Stimulated activated memory B cell treated with anti-CD40 and anti-IgM and Interleukin-4, amounts not matched to agents 10 μg/mL and 1 μg/mL and 100 μg/mL, for 72 hours (primary cell): Measurements from ENCODE around the gene TOP3B.

Experiments used
- ATAC-seq: fragments of 150-1000 bp; cut with Tn5 transposase; 2 replicates; pipeline ENCODE4 v1.10.0; 2021
- H3K27ac Mint-ChIP-seq: one replicate; pipeline ENCODE4 v1.8.0; 2022; ENCODE audit warnings: mild to moderate bottlenecking, mixed read lengths
- H3K27me3 Mint-ChIP-seq: one replicate; pipeline ENCODE4 v1.8.0; 2022; ENCODE audit warnings: mixed read lengths
- H3K36me3 Mint-ChIP-seq: one replicate; pipeline ENCODE4 v1.8.0; 2022; ENCODE audit warnings: mixed read lengths
- H3K4me1 Mint-ChIP-seq: one replicate; pipeline ENCODE4 v1.8.0; 2022; ENCODE audit warnings: mixed read lengths
- H3K4me3 Mint-ChIP-seq: one replicate; pipeline ENCODE4 v1.8.0; 2022; ENCODE audit warnings: mild to moderate bottlenecking, moderate library complexity, mixed read lengths
- H3K9me3 Mint-ChIP-seq: one replicate; pipeline ENCODE4 v1.8.0; 2022; ENCODE audit warnings: mixed read lengths

Gene TOP3B

GRCh38 chr22:21938071-21938822, 44.3 kb downstream of the TOP3B start:
- Mint-ChIP-seq H3K4me3 (peak overlapping the region; percentile 90), H3K9me3 (no peaks in the 10 kb centered on the region), H3K27ac (peak overlapping the region; percentile 85), H3K4me1 (peaks cover 53% of the 10 kb centered on the region), H3K27me3 (no peaks in the 10 kb centered on the region), H3K36me3 (peaks cover 7% of the 10 kb centered on the region)
- ATAC-seq: peak; percentile 97

GRCh38 chr22:21937821-21938070, 44.8 kb downstream of the TOP3B start:
- Mint-ChIP-seq H3K27me3 (no peaks in the 10 kb centered on the region), H3K4me3 (peak overlapping the region; percentile 90), H3K9me3 (no peaks in the 10 kb centered on the region), H3K27ac (peak overlapping the region; percentile 85), H3K36me3 (peaks cover 7% of the 10 kb centered on the region), H3K4me1 (peaks cover 50% of the 10 kb centered on the region)
- ATAC-seq: no peak

- no peaks in the 10 kb centered on the region for H3K9me3 Mint-ChIP-seq
- H3K4me3 Mint-ChIP-seq: no peak overlapping the region
- peaks cover 45% of the 10 kb centered on the region for H3K4me1 Mint-ChIP-seq
- peaks cover 7% of the 10 kb centered on the region for H3K36me3 Mint-ChIP-seq
- no peak for ATAC-seq
- no peaks in the 10 kb centered on the region for H3K27me3 Mint-ChIP-seq
- peak overlapping the region; percentile 85 for H3K27ac Mint-ChIP-seq
Measured at GRCh38 chr22:21937041-21937820, 45.4 kb downstream of the TOP3B start.

- Mint-ChIP-seq H3K27me3 (no peaks in the 10 kb centered on the region), H3K4me1 (peaks cover 40% of the 10 kb centered on the region), H3K4me3 (no peak overlapping the region), H3K9me3 (no peaks in the 10 kb centered on the region), H3K27ac (peak overlapping the region; percentile 44), H3K36me3 (peaks cover 2% of the 10 kb centered on the region)
- no peak for ATAC-seq
Measured at GRCh38 chr22:21936151-21936775, 46.3 kb downstream of the TOP3B start.

GRCh38 chr22:21933910-21934309, 48.7 kb downstream of the TOP3B start:
- H3K9me3 Mint-ChIP-seq: no peaks in the 10 kb centered on the region
- ATAC-seq: no peak
- peaks cover 14% of the 10 kb centered on the region for H3K36me3 Mint-ChIP-seq
- no peak overlapping the region for H3K27ac Mint-ChIP-seq
- H3K4me1 Mint-ChIP-seq: peaks cover 28% of the 10 kb centered on the region
- H3K27me3 Mint-ChIP-seq: no peaks in the 10 kb centered on the region
- H3K4me3 Mint-ChIP-seq: no peak overlapping the region

- no peak for ATAC-seq
- Mint-ChIP-seq H3K9me3 (no peaks in the 10 kb centered on the region), H3K4me1 (peaks cover 23% of the 10 kb centered on the region), H3K4me3 (no peak overlapping the region), H3K36me3 (peaks cover 17% of the 10 kb centered on the region), H3K27me3 (no peaks in the 10 kb centered on the region), H3K27ac (no peak overlapping the region)
Measured at GRCh38 chr22:21933413-21933812, 49.2 kb downstream of the TOP3B start.

GRCh38 chr22:21932347-21932746, 50.2 kb downstream of the TOP3B start:
- no peak for ATAC-seq
- no peaks in the 10 kb centered on the region for H3K9me3 Mint-ChIP-seq
- peaks cover 22% of the 10 kb centered on the region for H3K36me3 Mint-ChIP-seq
- H3K27me3 Mint-ChIP-seq: no peaks in the 10 kb centered on the region
- H3K4me1 Mint-ChIP-seq: peaks cover 17% of the 10 kb centered on the region
- no peak overlapping the region for H3K4me3 Mint-ChIP-seq
- H3K27ac Mint-ChIP-seq: no peak overlapping the region

- no peak overlapping the region for H3K27ac Mint-ChIP-seq
- no peak overlapping the region for H3K4me3 Mint-ChIP-seq
- H3K36me3 Mint-ChIP-seq: peaks cover 31% of the 10 kb centered on the region
- no peak for ATAC-seq
- no peaks in the 10 kb centered on the region for H3K9me3 Mint-ChIP-seq
- peaks cover 11% of the 10 kb centered on the region for H3K4me1 Mint-ChIP-seq
- no peaks in the 10 kb centered on the region for H3K27me3 Mint-ChIP-seq
Measured at GRCh38 chr22:21931056-21931455, 51.5 kb downstream of the TOP3B start.

GRCh38 chr22:21929253-21929652, 53.3 kb downstream of the TOP3B start:
- Mint-ChIP-seq H3K4me3 (no peak overlapping the region), H3K27me3 (no peaks in the 10 kb centered on the region), H3K27ac (no peak overlapping the region), H3K4me1 (peaks cover 11% of the 10 kb centered on the region), H3K9me3 (no peaks in the 10 kb centered on the region), H3K36me3 (peaks cover 38% of the 10 kb centered on the region)
- no peak for ATAC-seq

- H3K36me3 Mint-ChIP-seq: peaks cover 44% of the 10 kb centered on the region
- H3K4me1 Mint-ChIP-seq: peaks cover 11% of the 10 kb centered on the region
- no peaks in the 10 kb centered on the region for H3K27me3 Mint-ChIP-seq
- no peaks in the 10 kb centered on the region for H3K9me3 Mint-ChIP-seq
- no peak for ATAC-seq
- no peak overlapping the region for H3K4me3 Mint-ChIP-seq
- H3K27ac Mint-ChIP-seq: no peak overlapping the region
Measured at GRCh38 chr22:21928048-21928447, 54.5 kb downstream of the TOP3B start.

- Mint-ChIP-seq H3K4me1 (peaks cover 11% of the 10 kb centered on the region), H3K9me3 (no peaks in the 10 kb centered on the region), H3K27me3 (no peaks in the 10 kb centered on the region), H3K36me3 (peaks cover 44% of the 10 kb centered on the region), H3K27ac (no peak overlapping the region), H3K4me3 (no peak overlapping the region)
- no peak for ATAC-seq
Measured at GRCh38 chr22:21927174-21927823, 55.3 kb downstream of the TOP3B start.

- H3K9me3 Mint-ChIP-seq: no peaks in the 10 kb centered on the region
- peaks cover 44% of the 10 kb centered on the region for H3K36me3 Mint-ChIP-seq
- no peaks in the 10 kb centered on the region for H3K27me3 Mint-ChIP-seq
- H3K4me3 Mint-ChIP-seq: no peak overlapping the region
- peak overlapping the region; percentile 23 for H3K27ac Mint-ChIP-seq
- ATAC-seq: no peak
- H3K4me1 Mint-ChIP-seq: peaks cover 11% of the 10 kb centered on the region
Measured at GRCh38 chr22:21926728-21927127, 55.9 kb downstream of the TOP3B start.

- Mint-ChIP-seq H3K36me3 (peaks cover 26% of the 10 kb centered on the region), H3K9me3 (no peaks in the 10 kb centered on the region), H3K4me3 (no peak overlapping the region), H3K27ac (no peak overlapping the region), H3K4me1 (peaks cover 10% of the 10 kb centered on the region), H3K27me3 (no peaks in the 10 kb centered on the region)
- no peak for ATAC-seq
Measured at GRCh38 chr22:21923163-21923561, 59.4 kb downstream of the TOP3B start.

GRCh38 chr22:21922370-21923162, 60.0 kb downstream of the TOP3B start:
- ATAC-seq: no peak
- Mint-ChIP-seq H3K36me3 (peaks cover 22% of the 10 kb centered on the region), H3K27ac (no peak overlapping the region), H3K4me1 (peaks cover 6% of the 10 kb centered on the region), H3K4me3 (no peak overlapping the region), H3K27me3 (no peaks in the 10 kb centered on the region), H3K9me3 (no peaks in the 10 kb centered on the region)

GRCh38 chr22:21921729-21922128, 60.9 kb downstream of the TOP3B start:
- Mint-ChIP-seq H3K27me3 (no peaks in the 10 kb centered on the region), H3K4me3 (no peak overlapping the region), H3K27ac (no peak overlapping the region), H3K4me1 (peaks cover 2% of the 10 kb centered on the region), H3K9me3 (no peaks in the 10 kb centered on the region), H3K36me3 (peaks cover 20% of the 10 kb centered on the region)
- no peak for ATAC-seq
